ENCODE measurements around the gene SPNS1.
A peak's percentile ranks its signal among the peaks of the same experiment; 100 is the strongest.
"Not testable (repeated sequence)": the region's sequence is repeated elsewhere in the genome, so short reads cannot be mapped to it uniquely, and the experiment has no call there.

The SPNS1 gene

GRCh38 chr16:28980330-28980729, 5.8 kb downstream of the SPNS1 start:
- not testable (repeated sequence) for H3K27me3 Mint-ChIP-seq, H3K4me3 Mint-ChIP-seq, H3K27ac Mint-ChIP-seq, H3K9me3 Mint-ChIP-seq
- H3K36me3 Mint-ChIP-seq (ENCODE audit: low read depth), result peaks cover 40% of the 10 kb centered on the region
- H3K4me1 Mint-ChIP-seq (ENCODE audit: low read depth), result peaks cover 42% of the 10 kb centered on the region

GRCh38 chr16:28980929-28981328, 6.4 kb downstream of the SPNS1 start:
- Mint-ChIP-seq H3K27ac (no peak overlapping the region), H3K27me3 (no peaks in the 10 kb centered on the region), H3K9me3 (no peaks in the 10 kb centered on the region), H3K4me1 (ENCODE audit: low read depth) (peaks cover 39% of the 10 kb centered on the region), H3K36me3 (ENCODE audit: low read depth) (peaks cover 42% of the 10 kb centered on the region), H3K4me3 (no peak overlapping the region)

GRCh38 chr16:28981517-28981916, 6.9 kb downstream of the SPNS1 start:
- Mint-ChIP-seq H3K27ac (no peak overlapping the region), H3K36me3 (ENCODE audit: low read depth) (peaks cover 48% of the 10 kb centered on the region), H3K27me3 (no peaks in the 10 kb centered on the region), H3K4me1 (ENCODE audit: low read depth) (peaks cover 33% of the 10 kb centered on the region), H3K4me3 (no peak overlapping the region), H3K9me3 (no peaks in the 10 kb centered on the region)

- H3K9me3 Mint-ChIP-seq, result peaks cover 4% of the 10 kb centered on the region
- H3K4me3 Mint-ChIP-seq, result no peak overlapping the region
- peaks cover 34% of the 10 kb centered on the region for H3K4me1 Mint-ChIP-seq (ENCODE audit: low read depth)
- peaks cover 55% of the 10 kb centered on the region for H3K36me3 Mint-ChIP-seq (ENCODE audit: low read depth)
- no peak overlapping the region for H3K27ac Mint-ChIP-seq
- no peaks in the 10 kb centered on the region for H3K27me3 Mint-ChIP-seq
These were observed 7.8 kb downstream of the SPNS1 start for GRCh38 chr16:28982418-28982817.

GRCh38 chr16:28982949-28983348, 8.4 kb downstream of the SPNS1 start:
- H3K27ac Mint-ChIP-seq, result peak overlapping the region; percentile 91
- peaks cover 34% of the 10 kb centered on the region for H3K4me1 Mint-ChIP-seq (ENCODE audit: low read depth)
- H3K27me3 Mint-ChIP-seq, result no peaks in the 10 kb centered on the region
- H3K9me3 Mint-ChIP-seq, result peaks cover 4% of the 10 kb centered on the region
- H3K4me3 Mint-ChIP-seq, result no peak overlapping the region
- H3K36me3 Mint-ChIP-seq (ENCODE audit: low read depth), result peaks cover 60% of the 10 kb centered on the region

- Mint-ChIP-seq H3K36me3 (ENCODE audit: low read depth) (peaks cover 61% of the 10 kb centered on the region), H3K4me1 (ENCODE audit: low read depth) (peaks cover 36% of the 10 kb centered on the region), H3K4me3 (peak overlapping the region; percentile 56), H3K27me3 (no peaks in the 10 kb centered on the region), H3K9me3 (peaks cover 4% of the 10 kb centered on the region), H3K27ac (peak overlapping the region; percentile 91)
These were observed 9.1 kb downstream of the SPNS1 start for GRCh38 chr16:28983644-28984043.

GRCh38 chr16:28984091-28984490, 9.5 kb downstream of the SPNS1 start:
- Mint-ChIP-seq H3K4me3 (peak overlapping the region; percentile 79), H3K36me3 (ENCODE audit: low read depth) (peaks cover 64% of the 10 kb centered on the region), H3K27me3 (no peaks in the 10 kb centered on the region), H3K27ac (peak overlapping the region; percentile 91), H3K9me3 (peaks cover 4% of the 10 kb centered on the region), H3K4me1 (ENCODE audit: low read depth) (peaks cover 41% of the 10 kb centered on the region)

GRCh38 chr16:28984619-28985135, 10.1 kb downstream of the SPNS1 start, which contains the start of gene LAT:
LAT (plus strand) TSS chr16:28985052; CDS start chr16:28985418, 366 bp downstream.
- Mint-ChIP-seq H3K27me3 (no peaks in the 10 kb centered on the region), H3K4me3 (peak within 1 kb of the TSS; percentile 90), H3K27ac (peak within 1 kb of the TSS; percentile 96), H3K36me3 (ENCODE audit: low read depth) (peaks cover 64% of the 10 kb centered on the region), H3K4me1 (ENCODE audit: low read depth) (peaks cover 47% of the 10 kb centered on the region), H3K9me3 (peaks cover 4% of the 10 kb centered on the region)

- Mint-ChIP-seq H3K9me3 (peaks cover 4% of the 10 kb centered on the region), H3K27me3 (no peaks in the 10 kb centered on the region), H3K27ac (peak overlapping the region; percentile 96), H3K36me3 (ENCODE audit: low read depth) (peaks cover 69% of the 10 kb centered on the region), H3K4me1 (ENCODE audit: low read depth) (peaks cover 54% of the 10 kb centered on the region), H3K4me3 (peak overlapping the region; percentile 90)
These were observed 10.8 kb downstream of the SPNS1 start for GRCh38 chr16:28985211-28986041.

- Mint-ChIP-seq H3K4me1 (ENCODE audit: low read depth) (peaks cover 60% of the 10 kb centered on the region), H3K36me3 (ENCODE audit: low read depth) (peaks cover 70% of the 10 kb centered on the region), H3K4me3 (peak overlapping the region; percentile 90), H3K27ac (peak overlapping the region; percentile 96), H3K27me3 (no peaks in the 10 kb centered on the region), H3K9me3 (peaks cover 4% of the 10 kb centered on the region)
These were observed 11.5 kb downstream of the SPNS1 start for GRCh38 chr16:28986046-28986445.

- Mint-ChIP-seq H3K4me3 (peak overlapping the region; percentile 90), H3K27ac (peak overlapping the region; percentile 96), H3K9me3 (peaks cover 4% of the 10 kb centered on the region), H3K27me3 (no peaks in the 10 kb centered on the region), H3K4me1 (ENCODE audit: low read depth) (peaks cover 65% of the 10 kb centered on the region), H3K36me3 (ENCODE audit: low read depth) (peaks cover 71% of the 10 kb centered on the region)
These were observed 11.9 kb downstream of the SPNS1 start for GRCh38 chr16:28986492-28986891.

GRCh38 chr16:28987170-28987853, 12.7 kb downstream of the SPNS1 start:
- no peaks in the 10 kb centered on the region for H3K27me3 Mint-ChIP-seq
- H3K4me3 Mint-ChIP-seq, result peak overlapping the region; percentile 90
- peaks cover 4% of the 10 kb centered on the region for H3K9me3 Mint-ChIP-seq
- H3K36me3 Mint-ChIP-seq (ENCODE audit: low read depth), result peaks cover 68% of the 10 kb centered on the region
- H3K4me1 Mint-ChIP-seq (ENCODE audit: low read depth), result peaks cover 67% of the 10 kb centered on the region
- H3K27ac Mint-ChIP-seq, result peak overlapping the region; percentile 96

GRCh38 chr16:28989363-28989762, 14.8 kb downstream of the SPNS1 start:
- peaks cover 59% of the 10 kb centered on the region for H3K4me1 Mint-ChIP-seq (ENCODE audit: low read depth)
- H3K36me3 Mint-ChIP-seq (ENCODE audit: low read depth), result peaks cover 55% of the 10 kb centered on the region
- peak overlapping the region; percentile 90 for H3K4me3 Mint-ChIP-seq
- H3K9me3 Mint-ChIP-seq, result peaks cover 4% of the 10 kb centered on the region
- peak overlapping the region; percentile 95 for H3K27ac Mint-ChIP-seq
- no peaks in the 10 kb centered on the region for H3K27me3 Mint-ChIP-seq

GRCh38 chr16:28990375-28991040, 15.9 kb downstream of the SPNS1 start:
- peaks cover 4% of the 10 kb centered on the region for H3K9me3 Mint-ChIP-seq
- H3K4me1 Mint-ChIP-seq (ENCODE audit: low read depth), result peaks cover 54% of the 10 kb centered on the region
- peak overlapping the region; percentile 95 for H3K27ac Mint-ChIP-seq
- peaks cover 52% of the 10 kb centered on the region for H3K36me3 Mint-ChIP-seq (ENCODE audit: low read depth)
- peak overlapping the region; percentile 90 for H3K4me3 Mint-ChIP-seq
- H3K27me3 Mint-ChIP-seq, result no peaks in the 10 kb centered on the region

GRCh38 chr16:28991687-28992086, 17.1 kb downstream of the SPNS1 start:
- H3K27me3 Mint-ChIP-seq, result no peaks in the 10 kb centered on the region
- H3K4me1 Mint-ChIP-seq (ENCODE audit: low read depth), result peaks cover 53% of the 10 kb centered on the region
- no peak overlapping the region for H3K4me3 Mint-ChIP-seq
- H3K27ac Mint-ChIP-seq, result no peak overlapping the region
- H3K9me3 Mint-ChIP-seq, result peaks cover 4% of the 10 kb centered on the region
- peaks cover 40% of the 10 kb centered on the region for H3K36me3 Mint-ChIP-seq (ENCODE audit: low read depth)
